GM10266 (cell line): ENCODE measurements around the gene MRPL9.

Source experiments
- DNase-seq: peaks from one replicate; pipeline ENCODE4 v3.0.0; 2012; ENCODE audit errors: extremely low spot score
- TF ChIP-seq, protein P1 (sequence below): IDR thresholded peaks from 2 replicates; pipeline ENCODE4 v1.5.1; 2012; ENCODE audit warnings: mild to moderate bottlenecking, low read depth; ENCODE audit not compliant: control insufficient read depth, insufficient read depth; ENCODE audit errors: missing control alignments

Gene MRPL9

DNA sequence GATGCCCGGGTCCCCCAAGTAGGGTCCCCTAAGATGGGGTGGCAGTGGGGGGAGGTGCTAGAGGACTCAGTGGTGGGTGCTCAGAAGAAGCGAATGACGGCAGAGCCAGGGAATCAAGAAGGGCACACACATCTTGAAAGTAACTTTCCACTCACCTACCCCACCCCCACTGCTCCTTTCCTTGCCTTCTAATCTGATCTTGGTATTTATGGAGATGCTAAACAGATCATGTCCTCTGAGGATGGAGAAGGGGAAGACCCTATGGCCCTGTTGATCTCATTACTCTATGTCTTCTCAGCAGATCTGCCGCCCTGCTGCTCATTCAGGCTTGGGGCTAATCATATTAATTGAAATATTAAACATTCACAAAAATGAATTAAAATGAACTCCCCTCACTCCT, 44.6 kb downstream of the MRPL9 start:
- TF ChIP-seq, protein P1, sequence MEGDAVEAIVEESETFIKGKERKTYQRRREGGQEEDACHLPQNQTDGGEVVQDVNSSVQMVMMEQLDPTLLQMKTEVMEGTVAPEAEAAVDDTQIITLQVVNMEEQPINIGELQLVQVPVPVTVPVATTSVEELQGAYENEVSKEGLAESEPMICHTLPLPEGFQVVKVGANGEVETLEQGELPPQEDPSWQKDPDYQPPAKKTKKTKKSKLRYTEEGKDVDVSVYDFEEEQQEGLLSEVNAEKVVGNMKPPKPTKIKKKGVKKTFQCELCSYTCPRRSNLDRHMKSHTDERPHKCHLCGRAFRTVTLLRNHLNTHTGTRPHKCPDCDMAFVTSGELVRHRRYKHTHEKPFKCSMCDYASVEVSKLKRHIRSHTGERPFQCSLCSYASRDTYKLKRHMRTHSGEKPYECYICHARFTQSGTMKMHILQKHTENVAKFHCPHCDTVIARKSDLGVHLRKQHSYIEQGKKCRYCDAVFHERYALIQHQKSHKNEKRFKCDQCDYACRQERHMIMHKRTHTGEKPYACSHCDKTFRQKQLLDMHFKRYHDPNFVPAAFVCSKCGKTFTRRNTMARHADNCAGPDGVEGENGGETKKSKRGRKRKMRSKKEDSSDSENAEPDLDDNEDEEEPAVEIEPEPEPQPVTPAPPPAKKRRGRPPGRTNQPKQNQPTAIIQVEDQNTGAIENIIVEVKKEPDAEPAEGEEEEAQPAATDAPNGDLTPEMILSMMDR, result no peak
- DNase-seq, result no peak

- TF ChIP-seq, protein P1, result no peak
- no peak for DNase-seq
Observed at GRCh38 chr1:151718011-151718431, 45.3 kb downstream of the MRPL9 start.

- TF ChIP-seq, protein P1, result no peak
- no peak for DNase-seq
Observed at GRCh38 chr1:151716771-151717631, 46.3 kb downstream of the MRPL9 start, which contains the start of gene CELF3. Gene CELF3, minus strand, starts transcription at chr1:151716803. Its CDS starts 783 bp downstream, at chr1:151716020.

GRCh38 chr1:151716405-151716762, 46.9 kb downstream of the MRPL9 start:
- TF ChIP-seq, protein P1, result no peak
- no peak for DNase-seq

DNA sequence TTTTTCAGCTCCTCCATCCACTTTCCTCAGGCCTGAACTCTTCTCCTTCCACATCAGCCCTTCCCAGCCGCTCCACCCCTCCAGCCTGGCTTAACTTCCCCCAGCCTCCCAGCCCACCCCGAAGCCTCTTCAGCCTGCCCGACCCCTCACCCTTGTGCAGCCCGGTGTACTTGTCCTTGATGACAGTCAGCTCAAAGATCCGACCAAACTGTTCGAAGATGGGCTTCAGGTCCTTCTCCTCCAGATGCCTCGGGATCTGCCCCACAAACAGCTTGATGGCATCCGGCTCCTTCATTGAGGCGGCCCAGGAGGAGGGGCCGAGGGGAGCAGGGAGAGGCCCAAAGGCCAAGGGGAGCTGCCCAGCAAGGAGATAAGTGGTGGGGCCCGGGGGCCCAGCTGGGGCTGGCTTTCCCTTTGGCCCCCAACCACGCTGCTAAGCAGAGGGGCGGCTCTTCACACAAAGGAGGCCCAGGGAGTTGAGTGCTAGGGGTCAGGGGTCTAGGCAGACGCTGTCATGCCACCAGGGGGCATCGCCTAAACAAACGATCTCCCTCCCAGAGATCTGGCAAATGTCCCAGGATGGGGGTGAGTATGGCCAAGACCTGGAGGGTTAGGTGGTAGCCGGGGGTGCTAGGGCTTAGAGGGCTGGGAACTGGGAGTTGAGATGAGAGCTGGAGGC, 47.4 kb downstream of the MRPL9 start:
- no peak for DNase-seq
- TF ChIP-seq, protein P1, result no peak

DNA sequence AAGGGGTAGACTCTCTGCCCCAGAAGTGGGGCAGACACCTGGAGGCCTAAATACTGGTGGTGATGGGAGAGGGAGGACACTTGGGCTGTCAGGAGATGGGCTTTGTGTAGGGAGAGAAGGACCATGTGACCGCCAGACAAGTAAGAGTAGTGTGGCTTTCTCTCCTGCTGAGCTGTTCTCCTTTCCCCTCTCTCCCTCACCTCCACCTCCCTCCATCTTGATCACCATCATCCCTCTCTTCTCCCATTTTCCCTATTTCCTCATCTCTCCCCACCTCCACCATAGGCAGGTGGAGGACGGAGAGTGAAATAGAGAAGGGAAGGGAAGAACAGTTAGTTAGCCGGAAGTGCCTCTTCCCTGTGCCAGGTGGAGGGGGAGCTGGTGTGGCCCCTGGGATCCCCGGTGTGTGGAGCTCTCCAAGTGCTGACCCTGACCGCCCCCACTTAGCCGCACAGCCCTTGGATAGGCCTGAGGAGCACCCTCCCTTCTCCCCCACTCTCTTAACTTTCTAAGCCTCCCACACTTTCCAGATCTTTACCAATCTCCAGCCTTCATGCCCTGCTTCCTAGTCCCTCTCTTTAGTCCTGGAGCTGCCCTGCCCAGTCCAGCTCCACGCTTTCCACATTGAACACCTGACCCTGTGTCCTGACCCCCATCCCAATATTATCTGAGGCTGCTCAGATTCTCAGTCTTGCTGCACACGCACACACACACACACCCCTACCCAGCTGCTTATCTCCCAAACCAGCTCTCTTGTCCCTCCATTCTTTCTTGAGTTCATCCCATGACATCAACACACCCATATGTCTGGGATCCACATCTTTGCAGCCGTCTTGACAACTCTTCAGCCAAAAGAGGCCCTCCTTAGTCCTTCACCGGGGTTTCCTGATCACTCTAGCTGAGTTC, 48.2 kb downstream of the MRPL9 start:
- TF ChIP-seq, protein P1, result no peak
- no peak for DNase-seq
